ENCODE data around the gene SMPDL3A.
A peak's percentile ranks its signal among the peaks of the same experiment; 100 is the strongest.

The SMPDL3A gene

GRCh38 chr6:122808121-122808885 lies 19.2 kb downstream of the SMPDL3A start:
- no peak for DNase-seq

GRCh38 chr6:122809001-122809400 lies 19.9 kb downstream of the SMPDL3A start:
- DNase-seq: no peak

DNA sequence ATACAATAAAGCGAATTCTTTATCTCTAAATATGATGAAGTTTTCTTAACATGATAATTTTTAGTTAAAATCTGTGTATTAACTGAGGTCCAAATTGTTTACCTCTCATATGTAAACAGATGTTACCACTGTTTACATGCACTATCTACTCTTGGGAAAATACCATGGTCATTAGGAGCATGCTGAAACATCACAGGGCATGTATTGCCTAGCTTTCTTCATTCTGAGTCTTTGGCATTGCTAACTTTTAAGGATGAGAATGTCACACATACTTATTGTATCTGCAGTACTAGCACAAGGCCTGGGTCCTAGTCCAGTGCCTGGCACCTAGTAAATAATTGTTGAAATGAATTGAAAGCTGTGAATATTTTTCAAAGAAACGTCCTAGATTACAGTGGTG lies 20.6 kb downstream of the SMPDL3A start:
- DNase-seq: no peak

GRCh38 chr6:122810189-122810588 lies 21.1 kb downstream of the SMPDL3A start:
- DNase-seq: no peak

- DNase-seq: no peak
Measured at GRCh38 chr6:122817358-122817757, 28.3 kb downstream of the SMPDL3A start.

GRCh38 chr6:122817766-122818165 lies 28.7 kb downstream of the SMPDL3A start:
- DNase-seq: no peak

DNA sequence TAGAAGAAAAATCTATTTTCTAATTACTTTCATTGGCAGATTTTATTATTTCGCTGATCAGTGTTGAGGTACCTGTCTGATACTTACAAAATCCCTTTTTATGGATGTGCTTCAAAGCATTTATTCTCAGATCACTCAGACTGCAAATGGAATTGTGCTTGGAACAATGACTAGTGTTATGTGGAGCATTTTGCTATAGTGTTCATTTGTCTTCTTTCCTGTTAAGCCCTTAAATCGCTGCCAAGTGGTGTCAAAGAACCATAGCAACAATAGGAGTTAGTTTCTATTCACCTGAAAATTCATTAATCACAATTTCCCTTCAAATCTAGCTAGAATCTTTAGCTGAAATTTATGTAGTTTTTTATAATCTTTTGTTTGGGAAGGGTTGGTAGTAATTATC lies 29.8 kb downstream of the SMPDL3A start:
- no peak for DNase-seq

DNA sequence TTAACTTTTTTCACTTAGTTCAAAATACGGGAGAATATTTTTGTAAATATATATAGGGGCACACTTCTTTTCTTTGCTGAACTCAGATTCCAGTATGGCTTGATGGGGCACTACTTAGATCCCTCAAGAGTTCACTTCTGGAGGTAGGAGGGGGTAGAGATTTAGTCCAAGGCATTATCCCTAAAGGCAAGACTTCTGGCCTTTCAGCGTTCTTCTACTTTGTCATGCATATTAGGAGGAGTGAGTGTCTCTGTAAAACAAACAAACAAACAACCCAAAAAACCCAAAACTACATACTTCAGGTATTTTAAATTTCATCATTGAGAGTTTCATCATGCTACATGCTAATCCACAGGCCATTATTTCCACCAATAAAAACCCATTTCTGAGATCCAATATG lies 32.0 kb downstream of the SMPDL3A start:
- no peak for DNase-seq

GRCh38 chr6:122825163-122825562 lies 36.1 kb downstream of the SMPDL3A start:
- DNase-seq: no peak

DNA sequence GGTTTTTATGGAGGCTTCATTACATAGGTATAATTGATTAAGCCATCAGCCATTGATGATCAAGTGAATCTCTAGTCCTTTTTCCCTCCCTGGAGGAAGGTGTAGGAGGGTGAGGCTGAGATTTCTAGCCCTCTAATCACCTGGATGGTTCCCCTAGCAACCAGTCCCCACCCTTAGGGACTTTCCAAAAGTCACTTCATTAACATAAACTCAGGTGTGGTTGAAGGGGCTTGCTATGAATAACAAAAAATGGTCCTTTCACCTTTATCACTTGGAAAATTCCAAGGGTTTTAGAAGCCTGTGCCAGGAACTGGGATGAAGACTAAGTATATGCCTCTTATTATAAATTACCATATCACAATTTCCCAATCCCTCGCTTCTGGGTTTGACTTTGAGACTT lies 40.4 kb downstream of the SMPDL3A start:
- DNase-seq: no peak

- DNase-seq: no peak
Measured at GRCh38 chr6:122831511-122831910, 42.5 kb downstream of the SMPDL3A start.

- DNase-seq: no peak
Measured at GRCh38 chr6:122832459-122832858, 43.4 kb downstream of the SMPDL3A start.

DNA sequence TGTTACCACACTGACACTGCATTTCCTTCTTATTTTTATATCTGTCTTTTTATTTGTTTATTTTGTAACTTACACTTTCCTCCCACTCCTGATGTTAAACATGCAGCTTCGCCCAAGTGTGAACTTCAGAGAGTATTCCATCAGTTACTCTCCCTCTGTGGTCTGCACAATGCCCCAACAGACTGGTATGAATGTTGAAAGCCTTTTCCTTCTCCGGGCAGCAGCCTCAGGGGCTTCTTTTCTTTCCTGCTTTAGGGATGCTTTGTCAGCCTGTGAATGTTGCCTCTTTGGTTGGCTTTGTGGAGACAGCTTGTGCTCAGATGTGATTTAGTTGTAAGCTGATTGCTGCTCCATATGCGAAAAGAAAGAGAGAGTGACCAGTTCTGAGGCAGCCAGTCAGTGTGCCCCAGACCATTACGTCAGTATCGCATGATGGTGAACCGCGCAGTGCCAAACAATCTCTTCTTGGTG lies 44.0 kb downstream of the SMPDL3A start:
- DNase-seq: no peak

DNA sequence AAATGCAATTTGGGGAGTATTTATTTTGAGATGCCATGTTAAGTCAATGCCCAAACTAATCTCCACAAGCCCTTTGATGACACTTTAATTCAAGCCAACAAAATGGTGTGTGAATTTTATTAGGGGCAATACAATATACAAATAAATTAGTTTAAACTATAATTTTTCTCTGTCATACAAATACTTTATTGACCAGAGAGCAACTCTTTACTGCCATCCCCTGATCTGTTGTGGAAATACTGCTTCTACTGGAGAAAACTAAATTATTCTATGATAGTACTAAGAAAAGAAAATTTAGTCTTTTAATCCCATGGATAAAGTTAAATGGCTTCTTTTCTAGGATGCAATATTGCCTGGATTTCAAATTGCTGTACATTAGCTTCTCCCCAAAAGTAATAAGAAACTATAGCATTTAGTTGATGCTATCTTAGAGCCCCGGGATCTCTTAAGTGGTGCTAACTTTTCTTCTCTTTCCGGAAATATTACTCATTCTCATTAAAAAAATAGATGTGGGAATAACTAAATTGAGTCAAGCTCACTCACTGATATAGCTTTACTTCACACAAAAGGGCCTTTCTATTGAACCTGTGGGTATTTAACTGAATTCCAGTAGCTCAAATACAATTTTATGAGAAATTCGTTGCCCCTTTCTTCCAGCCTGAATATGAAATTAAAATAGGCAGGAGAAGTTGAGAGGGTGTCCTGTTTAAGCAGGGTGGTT lies 49.2 kb downstream of the SMPDL3A start:
- no peak for DNase-seq

DNA sequence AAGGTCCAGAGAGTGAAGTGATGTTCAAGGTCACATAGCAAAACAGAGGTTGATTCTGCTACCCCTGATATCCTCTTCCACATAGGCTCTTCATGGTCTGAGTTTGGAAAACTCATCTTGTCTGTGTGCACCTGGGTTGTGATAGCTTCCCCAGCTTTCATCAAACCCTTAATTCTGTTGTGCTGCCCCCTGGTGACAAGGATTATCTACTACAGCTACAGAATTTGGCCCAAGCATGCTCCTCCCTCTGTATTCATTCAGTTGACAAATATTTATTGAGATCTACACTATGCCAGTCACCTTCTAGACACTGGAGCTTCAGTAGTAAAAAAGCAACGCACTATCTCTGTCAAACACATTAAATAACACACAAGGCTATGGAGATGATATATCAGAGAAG lies 50.4 kb downstream of the SMPDL3A start:
- peak; percentile 55 for DNase-seq

GRCh38 chr6:122839906-122840305 lies 50.8 kb downstream of the SMPDL3A start:
- no peak for DNase-seq

GRCh38 chr6:122845464-122845863 lies 56.4 kb downstream of the SMPDL3A start:
- DNase-seq: no peak

GRCh38 chr6:122845916-122846612 lies 57.0 kb downstream of the SMPDL3A start:
- no peak for DNase-seq

DNA sequence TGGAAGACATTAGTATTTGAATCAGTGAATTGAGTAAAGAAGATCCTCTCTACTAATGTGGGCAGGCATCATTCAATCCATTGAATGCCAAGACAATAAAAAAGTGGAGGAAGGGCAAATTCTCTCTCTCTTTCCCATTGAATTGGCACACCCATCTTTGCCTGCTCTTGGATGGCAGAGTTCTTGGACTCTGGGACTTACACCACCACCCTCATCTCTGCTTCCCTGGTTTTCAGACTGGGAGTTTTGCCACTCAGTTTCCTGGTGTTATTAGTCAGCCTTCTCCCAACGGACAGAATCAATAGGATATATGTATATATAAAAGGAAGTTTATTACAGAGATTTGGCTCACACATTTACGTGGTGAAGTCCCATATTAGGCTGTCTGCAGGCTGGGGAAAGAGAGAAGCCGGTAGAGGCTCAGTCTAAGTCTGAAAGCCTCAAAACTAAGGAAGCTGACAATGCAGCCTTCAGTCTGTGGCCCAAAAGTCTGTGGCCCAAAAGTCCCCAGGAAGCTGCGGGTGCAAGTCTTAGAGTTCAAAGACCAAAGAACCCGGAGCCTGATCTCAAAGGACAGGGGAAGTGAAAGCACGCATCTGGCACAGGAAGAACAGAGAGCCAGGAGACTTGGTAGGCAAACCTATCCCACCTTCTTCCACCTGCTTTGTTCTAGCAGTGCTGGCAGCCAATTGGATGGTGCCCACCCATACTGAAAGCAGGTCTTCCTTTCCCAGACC lies 64.4 kb downstream of the SMPDL3A start:
- DNase-seq: no peak

Data from activated CD4-positive, alpha-beta T cell treated with anti-CD3 and anti-CD28 coated beads, Interleukin-10, Interleukin-2, amounts not matched to agents 100 ng/mL and 50 ng/mL, durations not matched to agents 16 hours and 8 hours (primary cell).